ENCODE measurements around the gene EFCAB8. TPM values are rescaled to one million over a fixed set of nuclear protein-coding genes. Genes with fewer than 3 reads are reported as not detected.

EFCAB8 gene
- total RNA-seq, 1 experiment from 2014 or later, result 0.09 TPM

- Histone ChIP-seq H4K5ac (ENCODE audit: insufficient read length, low read depth, low read length) (no peak overlapping the region), H3K4me1 (ENCODE audit: insufficient read depth, low read length) (no peaks in the 10 kb centered on the region), H2BK5ac (ENCODE audit: insufficient read length, low read length) (no peak overlapping the region), H3K18ac (ENCODE audit: insufficient read length, low read depth, low read length) (no peak overlapping the region), H3K27ac (ENCODE audit: insufficient read length, low read depth, low read length) (no peak overlapping the region), H2BK120ac (ENCODE audit: low read depth, low read length, poor library complexity, severe bottlenecking) (no peak overlapping the region), H3K9ac (ENCODE audit: extremely low read depth, insufficient read length, low read length) (no peak overlapping the region), H3K56ac (ENCODE audit: insufficient read length, low read depth, low read length) (no peak overlapping the region), H3K14ac (ENCODE audit: insufficient read depth, low read length) (no peak overlapping the region), H3K79me2 (ENCODE audit: insufficient read depth, low read length) (no peaks in the 10 kb centered on the region), H2BK15ac (ENCODE audit: low read depth, low read length) (no peak overlapping the region), H4K8ac (replicated peaks; ENCODE audit: insufficient read length, low read depth, low read length) (no peak overlapping the region), H3K79me1 (ENCODE audit: insufficient read depth, low read depth, low read length, poor library complexity, severe bottlenecking) (no peaks in the 10 kb centered on the region), H3K4ac (ENCODE audit: low read depth, low read length) (no peak overlapping the region), H3K9me3 (ENCODE audit: control insufficient read depth, low read depth, low read length) (no peaks in the 10 kb centered on the region), H2BK12ac (ENCODE audit: insufficient read length, low read depth, low read length) (no peak overlapping the region), H3K23me2 (ENCODE audit: insufficient read length, low read depth, low read length, poor library complexity, severe bottlenecking) (no peaks in the 10 kb centered on the region), H3T11ph (ENCODE audit: low read length) (no peak overlapping the region), H3K23ac (ENCODE audit: insufficient read length, low read depth, low read length) (no peak overlapping the region), H2AK5ac (ENCODE audit: insufficient read length, low read length) (no peak overlapping the region), H3K4me2 (ENCODE audit: insufficient read depth, insufficient read length, low read length) (no peak overlapping the region), H3K27me3 (ENCODE audit: insufficient read depth, low read length) (no peaks in the 10 kb centered on the region), H4K20me1 (ENCODE audit: control insufficient read depth, insufficient read depth, insufficient read length) (no peaks in the 10 kb centered on the region), H2AFZ (ENCODE audit: low read length) (no peak overlapping the region), H2BK20ac (ENCODE audit: low read depth, low read length, poor library complexity, severe bottlenecking) (no peak overlapping the region), H4K91ac (ENCODE audit: insufficient read length, low read depth, low read length) (no peak overlapping the region)
- DNase-seq, result no peak
- no peak for TF ChIP-seq CTCF (conservative IDR thresholded peaks at IDR 0.05)
- peaks cover 5 to 6% of the 10 kb centered on the region in 2 experiments; a peak in 1 of 4 replicates for H3K4me1 Mint-ChIP-seq
- no peaks in the 10 kb centered on the region for H3K9me3 Mint-ChIP-seq
- H3K27me3 Mint-ChIP-seq (ENCODE audit: low read depth), result peaks cover 4% of the 10 kb centered on the region
- no peak overlapping the region; a peak in 1 of 5 replicates for H3K4me3 Mint-ChIP-seq
- peak overlapping the region in 1 of 3 experiments; percentile 3; a peak in 1 of 7 replicates for H3K27ac Mint-ChIP-seq
- no peaks in the 10 kb centered on the region for H3K36me3 Mint-ChIP-seq (ENCODE audit: insufficient read depth in 1 of 3, low read depth in 3 of 3)
- WGBS (ENCODE audit: extremely low coverage, insufficient read length, low lambda C conversion rate), result no CpG with 5 or more reads among the region's 18 CpGs
Observed at GRCh38 chr20:32986331-32986966, 127.7 kb downstream of the EFCAB8 start.

Measured in H9 (cell line).